NK-92 (cell line): Measurements from ENCODE around the gene TMEM74B.

Source experiments
- DNase-seq: peaks from one replicate; lab custom pipeline; 2025; ENCODE audit not compliant: unreplicated experiment; lab: John Stamatoyannopoulos, UW

The TMEM74B gene

GRCh38 chr20:1206366-1207148, 21.8 kb upstream of the TMEM74B start:
- DNase-seq = no peak

- no peak for DNase-seq
Observed at GRCh38 chr20:1205802-1206201, 21.0 kb upstream of the TMEM74B start.

GRCh38 chr20:1204576-1204975, 19.8 kb upstream of the TMEM74B start:
- no peak for DNase-seq

- DNase-seq = no peak
Observed at GRCh38 chr20:1204113-1204512, 19.3 kb upstream of the TMEM74B start.

GRCh38 chr20:1203630-1204029, 18.8 kb upstream of the TMEM74B start:
- no peak for DNase-seq

- no peak for DNase-seq
Observed at GRCh38 chr20:1202762-1203504, 18.2 kb upstream of the TMEM74B start, which contains the start of gene C20orf202. Gene C20orf202 (plus strand): TSS chr20:1203454. CDS start chr20:1203586, 132 bp downstream.

- no peak for DNase-seq
Observed at GRCh38 chr20:1199964-1200363, 15.2 kb upstream of the TMEM74B start.

GRCh38 chr20:1199212-1199873, 14.6 kb upstream of the TMEM74B start:
- DNase-seq = no peak

- DNase-seq = no peak
Observed at GRCh38 chr20:1198751-1199150, 14.0 kb upstream of the TMEM74B start.

- DNase-seq = no peak
Observed at GRCh38 chr20:1197801-1198200, 13.0 kb upstream of the TMEM74B start.

GRCh38 chr20:1196634-1197033, 11.9 kb upstream of the TMEM74B start:
- DNase-seq = no peak

- DNase-seq = no peak
Observed at GRCh38 chr20:1195226-1195625, 10.4 kb upstream of the TMEM74B start.

GRCh38 chr20:1191299-1191698, 6.5 kb upstream of the TMEM74B start:
- no peak for DNase-seq

- DNase-seq = no peak
Observed at GRCh38 chr20:1190847-1191246, 6.1 kb upstream of the TMEM74B start.

GRCh38 chr20:1189827-1190226, 5.0 kb upstream of the TMEM74B start:
- DNase-seq = no peak

GRCh38 chr20:1188347-1188746, 3.6 kb upstream of the TMEM74B start:
- DNase-seq = no peak

- DNase-seq = no peak
Observed at GRCh38 chr20:1187605-1188171, 2.9 kb upstream of the TMEM74B start.

- no peak for DNase-seq
Observed at GRCh38 chr20:1186367-1186991, 1.7 kb upstream of the TMEM74B start.

GRCh38 chr20:1185790-1186334, 1.1 kb upstream of the TMEM74B start:
- no peak for DNase-seq

- no peak for DNase-seq
Observed at GRCh38 chr20:1185316-1185741, 548 bp upstream of the TMEM74B start.

- no peak for DNase-seq
Observed at GRCh38 chr20:1184260-1184637, 532 bp downstream of the TMEM74B start.
